NCI-H2107 (cell line): ENCODE measurements around the gene TPBGL.
A peak's percentile ranks its signal among the peaks of the same experiment; 100 is the strongest.
"Not testable (repeated sequence)": the region's sequence is repeated elsewhere in the genome, so short reads cannot be mapped to it uniquely, and the experiment has no call there.

Source experiments
- DNase-seq: peaks from one replicate; lab custom pipeline; 2025; lab: John Stamatoyannopoulos, UW

The TPBGL gene

DNA sequence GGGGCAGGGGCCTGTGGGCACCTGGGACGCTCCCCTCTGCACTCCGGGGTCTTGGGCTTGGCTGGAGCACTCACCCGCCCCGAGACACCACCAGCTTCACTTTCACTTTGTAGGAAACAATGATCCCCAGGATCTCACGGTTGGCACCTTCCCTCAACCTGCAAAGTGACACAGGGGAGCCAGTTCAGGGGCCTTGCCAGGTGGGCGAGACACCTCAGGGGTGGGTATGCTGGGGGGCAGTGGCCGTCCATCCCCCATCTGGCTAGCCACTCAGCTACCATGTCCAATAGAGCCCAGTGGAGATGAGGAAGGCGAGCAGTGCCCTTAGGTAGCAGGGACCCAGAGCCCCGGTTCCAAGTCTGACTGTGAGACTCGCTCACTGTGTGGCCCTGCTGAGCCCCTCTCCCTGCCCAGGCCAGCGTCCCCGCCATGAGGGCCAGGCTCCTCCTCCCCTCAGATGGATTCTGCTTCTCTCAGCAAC lies 32.3 kb downstream of the TPBGL start:
- DNase-seq = no peak

GRCh38 chr11:75273411-75274391 lies 33.1 kb downstream of the TPBGL start:
- DNase-seq = no peak

DNA sequence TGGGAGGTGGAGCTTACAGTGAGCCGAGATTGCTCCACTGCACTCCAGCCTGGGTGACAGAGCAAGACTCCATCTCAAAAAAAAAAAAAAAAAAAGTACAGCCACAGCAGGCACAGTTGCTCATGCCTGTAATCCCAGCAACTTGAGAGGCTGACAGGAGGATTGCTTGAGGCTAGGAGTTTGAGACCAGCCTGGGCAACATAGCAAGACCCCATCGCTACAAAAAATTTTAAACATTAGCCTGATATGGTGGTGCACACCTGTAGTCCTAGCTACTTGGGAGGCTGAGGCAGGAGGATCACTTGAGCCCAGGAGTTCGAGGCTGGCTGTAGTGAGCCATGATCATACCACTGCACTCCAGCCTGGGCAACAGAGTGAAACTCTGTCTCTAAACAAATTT lies 34.1 kb downstream of the TPBGL start:
- not testable (repeated sequence) for DNase-seq

GRCh38 chr11:75275581-75275980 lies 35.0 kb downstream of the TPBGL start:
- no peak for DNase-seq

DNA sequence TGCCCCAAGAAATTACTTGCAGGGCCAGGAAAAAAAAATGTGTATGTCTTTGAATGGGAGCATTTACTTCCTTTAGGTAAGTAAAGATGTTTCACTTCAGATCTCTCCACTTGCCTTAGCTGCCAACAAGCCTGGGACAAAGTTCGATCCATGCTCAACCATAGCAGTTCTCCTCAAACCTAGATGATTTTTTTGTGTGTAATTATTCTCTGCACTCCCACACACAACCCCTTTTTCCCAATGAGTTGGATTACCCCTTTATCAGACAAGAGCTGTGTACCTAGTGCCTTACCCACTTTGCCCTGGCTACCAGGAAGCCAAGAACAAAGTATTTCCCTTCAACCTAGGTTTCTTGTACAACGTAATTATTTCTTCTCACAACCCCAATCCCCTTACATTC lies 35.6 kb downstream of the TPBGL start:
- no peak for DNase-seq

DNA sequence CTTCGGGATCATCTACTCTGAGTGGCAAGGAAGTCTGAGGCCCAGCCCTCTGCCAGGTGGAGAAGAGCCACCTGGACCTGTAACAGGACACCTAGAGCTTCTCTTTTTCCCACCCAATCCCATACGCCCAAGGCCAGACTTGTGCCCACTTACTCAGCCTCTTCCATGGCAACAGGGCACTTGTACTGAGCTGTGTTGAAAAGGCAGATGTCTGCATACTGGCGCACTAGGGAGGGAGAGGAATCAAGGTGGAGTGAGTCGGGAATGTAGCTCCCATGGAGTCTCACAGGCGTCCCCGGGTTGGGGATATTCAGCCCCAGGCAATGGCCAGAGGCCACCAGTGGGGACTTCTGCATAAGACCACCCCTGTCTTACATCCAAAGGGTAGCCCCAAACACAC lies 36.1 kb downstream of the TPBGL start:
- peak; percentile 83 for DNase-seq

GRCh38 chr11:75277211-75277805 lies 36.7 kb downstream of the TPBGL start:
- no peak for DNase-seq

DNA sequence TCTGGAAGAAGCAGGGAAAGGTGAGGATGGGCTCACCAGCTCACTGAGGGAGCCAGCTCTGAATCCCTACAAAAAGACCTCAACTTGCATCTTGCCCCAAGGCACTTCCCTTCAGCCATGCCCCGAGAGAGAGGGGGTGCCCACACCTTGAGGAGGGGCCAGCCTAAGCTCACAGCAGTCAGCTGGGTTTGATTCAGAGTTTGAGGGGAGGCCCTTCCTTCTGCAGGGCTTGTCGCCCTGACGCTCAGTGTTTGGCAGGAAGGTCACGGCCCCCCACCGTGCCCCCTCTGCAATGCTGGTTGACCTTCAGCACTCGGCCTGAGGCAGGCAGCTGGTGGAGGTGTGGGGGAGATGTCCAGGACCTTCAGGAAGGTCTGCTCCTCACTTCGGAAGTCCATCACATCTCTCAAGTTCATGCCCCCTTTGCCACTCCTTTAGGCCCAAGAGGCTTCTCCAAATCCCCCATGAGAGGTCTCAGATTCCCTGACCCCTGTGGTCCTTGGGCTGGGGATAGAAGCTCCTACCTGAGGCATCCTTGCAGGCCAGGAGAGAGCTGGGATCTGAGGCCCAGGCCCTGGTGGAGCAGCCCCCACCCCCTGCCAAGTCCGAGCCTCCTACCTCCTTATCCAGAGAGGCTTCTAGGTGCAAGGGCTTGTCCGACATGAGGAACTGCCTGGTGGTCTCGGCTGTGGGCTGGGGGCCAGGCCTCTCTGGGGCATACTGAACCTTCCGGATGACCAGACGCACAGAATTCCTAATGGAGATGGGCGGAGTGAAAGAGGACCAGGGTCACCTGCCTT lies 37.6 kb downstream of the TPBGL start:
- DNase-seq = no peak

- no peak for DNase-seq
Measured at GRCh38 chr11:75279273-75279672, 38.7 kb downstream of the TPBGL start.

- DNase-seq = peak; percentile 59
Measured at GRCh38 chr11:75280227-75280701, 39.7 kb downstream of the TPBGL start.

GRCh38 chr11:75280770-75281468 lies 40.3 kb downstream of the TPBGL start:
- DNase-seq = no peak

GRCh38 chr11:75281469-75282095 lies 41.0 kb downstream of the TPBGL start:
- DNase-seq = no peak

GRCh38 chr11:75283391-75283931 lies 42.9 kb downstream of the TPBGL start:
- no peak for DNase-seq

GRCh38 chr11:75285776-75286360 lies 45.3 kb downstream of the TPBGL start:
- DNase-seq = no peak

DNA sequence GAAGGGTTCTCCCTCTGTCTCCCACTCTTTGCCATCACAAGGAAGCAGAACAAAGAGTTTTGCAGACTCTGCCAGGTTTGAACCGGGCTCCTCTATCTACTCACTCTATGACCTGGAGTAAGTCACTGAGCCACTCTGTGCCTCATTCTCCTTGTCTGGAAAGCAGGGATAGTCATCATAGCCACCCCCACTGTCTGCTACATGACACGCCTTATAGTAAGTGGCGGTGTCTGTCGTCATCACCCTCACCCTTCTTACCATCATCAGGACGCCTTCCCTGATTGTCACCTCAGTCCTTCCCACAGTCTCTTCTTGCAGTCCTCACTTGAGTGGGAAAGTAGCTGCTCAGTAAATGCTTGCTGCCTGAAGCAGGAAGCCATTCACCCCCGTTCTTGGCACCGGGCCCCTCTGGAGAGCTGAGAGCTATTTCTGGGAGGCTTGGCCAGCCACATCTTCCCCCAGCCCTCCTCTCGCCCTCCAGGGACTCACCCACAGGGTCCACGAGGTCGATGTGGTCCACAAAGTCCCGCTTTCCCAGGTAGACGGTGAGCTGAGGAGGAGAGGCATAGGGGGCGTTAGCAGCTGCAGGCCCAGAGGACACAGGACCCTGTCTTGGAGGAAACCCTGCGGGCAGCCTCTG lies 46.4 kb downstream of the TPBGL start:
- no peak for DNase-seq

DNA sequence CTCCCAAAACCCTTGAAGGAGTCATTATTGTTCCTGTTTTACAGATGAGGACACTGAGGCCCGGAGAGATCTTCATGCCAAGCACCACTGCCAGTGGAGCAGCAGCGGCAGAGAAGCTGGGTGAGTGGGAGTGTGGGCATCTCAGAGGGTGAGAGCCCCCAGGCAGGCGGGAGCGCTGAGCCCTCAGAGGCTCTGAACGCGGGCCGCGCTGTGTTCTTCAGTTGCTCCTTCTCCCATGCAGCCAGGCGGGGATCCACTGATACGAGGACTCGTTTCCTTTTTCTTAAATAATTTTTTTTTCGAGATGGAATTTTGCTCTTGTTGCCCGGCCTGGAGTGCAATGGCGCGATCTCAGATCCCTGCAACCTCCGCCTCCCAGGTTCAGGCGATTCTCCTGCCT lies 47.0 kb downstream of the TPBGL start:
- DNase-seq = no peak

GRCh38 chr11:75289511-75289760 lies 48.9 kb downstream of the TPBGL start:
- DNase-seq = no peak

- DNase-seq = no peak
Measured at GRCh38 chr11:75289919-75290318, 49.3 kb downstream of the TPBGL start.

DNA sequence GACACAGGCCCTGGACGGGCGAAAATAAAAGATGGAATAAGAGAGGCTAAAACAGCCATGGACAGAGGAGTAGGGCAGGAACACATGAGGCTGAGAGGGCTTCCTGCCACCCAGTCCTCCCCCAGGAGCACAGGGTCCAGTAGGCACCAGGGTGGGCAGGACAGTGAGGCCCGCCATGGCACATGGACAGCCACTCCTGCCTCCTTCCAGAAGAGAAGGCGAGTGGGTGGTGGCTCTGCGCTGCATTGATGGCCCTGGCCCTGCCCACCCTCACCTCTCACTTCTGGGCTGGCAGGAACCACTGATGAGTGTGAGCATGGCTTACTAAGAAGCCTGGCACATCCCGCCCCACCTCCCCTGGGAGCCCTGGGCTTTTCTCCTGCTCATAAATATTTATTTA lies 51.2 kb downstream of the TPBGL start:
- no peak for DNase-seq

- no peak for DNase-seq
Measured at GRCh38 chr11:75292943-75293342, 52.4 kb downstream of the TPBGL start.
